T-cell (primary cell): ENCODE data around the gene SNF8. TPM values are rescaled to one million over a fixed set of nuclear protein-coding genes. Genes with fewer than 3 reads are reported as not detected.

Source experiments
- ATAC-seq, 4 experiments: fragments of 200-7000 bp in 3 of 4; fragments of 150-1000 bp in 1 of 4; cut with Tn5 transposase; replicated peaks in 1 of 4; 1 replicate in 3 of 4; 2 replicates in 1 of 4; pipeline ENCODE4 v1.10.0; 2021; ENCODE audit warnings: moderate library complexity in 3 of 4, mild to moderate bottlenecking in 2 of 4, moderate number of reproducible peaks in 1 of 4
- CTCF ChIA-PET, 2 donors: fragments of 300-600 bp; sonication (Branson Sonifier 250); formaldehyde crosslinking; loops; one replicate each; lab custom pipeline; 2022; ENCODE audit warnings: antibody characterized with exemption in 2 of 2; lab: Charles Lee
- POLR2A ChIA-PET, 2 donors: fragments of 300-600 bp; sonication (Branson Sonifier 250); formaldehyde crosslinking; loops; one replicate each; lab custom pipeline; 2022; ENCODE audit warnings: antibody characterized with exemption in 2 of 2; lab: Charles Lee
- DNase-seq, 35 experiments: peaks; one replicate each; pipeline versions ENCODE4 v3.0.0 to v3.0.0-alpha.2; 2013 to 2023
- H3K27ac ChIP-seq: one replicate; pipeline ENCODE4 v1.5.1; 2013; ENCODE audit warnings: low read length
- H3K27me3 ChIP-seq, 2 experiments: replicated peaks in 1 of 2; 1 replicate in 1 of 2; 2 replicates in 1 of 2; pipeline versions ENCODE4 v1.6.1 to v1.7.0; 2013; ENCODE audit warnings: low read length in 1 of 2, mixed read lengths in 1 of 2; ENCODE audit not compliant: control insufficient read depth in 2 of 2, insufficient read depth in 2 of 2; ENCODE audit errors: extremely low read depth in 1 of 2
- H3K36me3 ChIP-seq, 2 donors: 1 replicate in 1 of 2; 2 replicates in 1 of 2; pipeline versions ENCODE4 v1.6.1 to v1.7.0; 2013; ENCODE audit warnings: low read length in 1 of 2; ENCODE audit not compliant: control insufficient read depth in 2 of 2, insufficient read depth in 1 of 2; ENCODE audit errors: extremely low read depth in 1 of 2
- H3K4me1 ChIP-seq, 2 experiments: 1 replicate in 1 of 2; 2 replicates in 1 of 2; pipeline versions ENCODE4 v1.6.1 to v1.7.0; 2013; ENCODE audit warnings: low read length in 2 of 2, mixed read lengths in 1 of 2; ENCODE audit not compliant: insufficient read depth in 2 of 2, control insufficient read depth in 1 of 2; ENCODE audit errors: extremely low read depth in 1 of 2
- H3K4me3 ChIP-seq, 2 donors: 1 replicate in 1 of 2; 2 replicates in 1 of 2; pipeline versions ENCODE4 v1.5.1 to v1.7.0; 2013; ENCODE audit warnings: mild to moderate bottlenecking in 2 of 2, low read length in 1 of 2, moderate library complexity in 1 of 2; ENCODE audit not compliant: control insufficient read depth in 1 of 2; ENCODE audit errors: extremely low read depth in 1 of 2
- H3K9me3 ChIP-seq: 2 replicates; pipeline ENCODE4 v1.7.0; 2013
- H3K27ac Mint-ChIP-seq, 2 donors: one replicate each; pipeline ENCODE4 v1.8.0; 2020 to 2021; ENCODE audit warnings: mild to moderate bottlenecking in 2 of 2, mixed read lengths in 2 of 2
- H3K27me3 Mint-ChIP-seq, 2 donors: one replicate each; pipeline ENCODE4 v1.8.0; 2021 to 2022; ENCODE audit warnings: mixed read lengths in 2 of 2
- H3K36me3 Mint-ChIP-seq: one replicate; pipeline ENCODE4 v1.8.0; 2021; ENCODE audit warnings: mixed read lengths
- H3K4me1 Mint-ChIP-seq, 3 donors: one replicate each; pipeline ENCODE4 v1.8.0; 2020 to 2022; ENCODE audit warnings: mixed read lengths in 3 of 3, mild to moderate bottlenecking in 1 of 3
- H3K4me3 Mint-ChIP-seq, 3 donors: one replicate each; pipeline ENCODE4 v1.8.0; 2020 to 2022; ENCODE audit warnings: mild to moderate bottlenecking in 3 of 3, mixed read lengths in 3 of 3, moderate library complexity in 3 of 3
- H3K9me3 Mint-ChIP-seq, 3 donors: one replicate each; pipeline ENCODE4 v1.8.0; 2020 to 2022; ENCODE audit warnings: mixed read lengths in 3 of 3
- WGBS: methylation state at CpG from one replicate; pipeline ENCODE4 v1.1.5; 2013; ENCODE audit warnings: missing lambda C conversion rate; ENCODE audit not compliant: insufficient coverage; 5-methylcytosine and 5-hydroxymethylcytosine counted together
- total RNA-seq, 35 experiments: library from RNA in 6 of 35; stranded (reverse) in 6 of 35; fragments of 120-200 nt in 1 of 35; gene quantifications; one replicate each; pipeline versions ENCODE4 v1.2.1 to v1.2.4 and lab custom pipeline; 2013 to 2026

SNF8 gene
- total RNA-seq, 5 donors from 2014 or later (not counting 1 experiment from before 2014, with no cell fraction given) = 55.6 to 71.7 (median 65.3) TPM

DNA sequence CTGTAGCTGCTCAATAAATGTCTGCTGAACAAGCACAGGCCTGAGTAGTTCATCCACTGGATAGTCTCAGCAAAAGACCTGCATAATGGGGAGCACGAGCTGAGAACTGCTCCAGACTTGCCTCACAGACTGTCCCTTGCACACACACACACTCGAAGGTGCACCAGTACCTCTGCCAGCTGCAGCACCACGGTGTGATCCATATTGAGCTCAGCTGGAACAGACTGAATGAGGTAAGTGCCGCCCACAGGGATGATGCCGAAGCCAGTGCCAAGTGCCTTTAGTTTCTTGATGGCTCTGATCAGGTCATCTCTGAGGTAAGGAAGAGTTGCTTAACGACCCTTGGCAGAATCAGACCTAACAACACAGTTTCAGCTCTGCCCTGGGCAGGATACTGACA, 11.6 kb downstream of the SNF8 start:
- ChIA-PET CTCF (no interaction called here), POLR2A (no interaction called here)
- no peaks in the 10 kb centered on the region for H3K27me3 ChIP-seq
- 89% methylated on average over 3 of the region's 6 CpGs for WGBS
- no peak overlapping the region for H3K4me3 ChIP-seq
- ATAC-seq (no peak), DNase-seq (no peak)
- H3K9me3 Mint-ChIP-seq = no peaks in the 10 kb centered on the region
- peaks cover 16 to 85% of the 10 kb centered on the region in 2 donors for H3K36me3 ChIP-seq
- no peaks in the 10 kb centered on the region for H3K4me1 ChIP-seq
- no peak overlapping the region for H3K4me3 Mint-ChIP-seq
- H3K27ac ChIP-seq = no peak overlapping the region
- H3K4me1 Mint-ChIP-seq = no peaks in the 10 kb centered on the region
- H3K27me3 Mint-ChIP-seq = no peaks in the 10 kb centered on the region
- H3K36me3 Mint-ChIP-seq = peaks cover 48% of the 10 kb centered on the region
- no peaks in the 10 kb centered on the region for H3K9me3 ChIP-seq
- H3K27ac Mint-ChIP-seq = no peak overlapping the region

DNA sequence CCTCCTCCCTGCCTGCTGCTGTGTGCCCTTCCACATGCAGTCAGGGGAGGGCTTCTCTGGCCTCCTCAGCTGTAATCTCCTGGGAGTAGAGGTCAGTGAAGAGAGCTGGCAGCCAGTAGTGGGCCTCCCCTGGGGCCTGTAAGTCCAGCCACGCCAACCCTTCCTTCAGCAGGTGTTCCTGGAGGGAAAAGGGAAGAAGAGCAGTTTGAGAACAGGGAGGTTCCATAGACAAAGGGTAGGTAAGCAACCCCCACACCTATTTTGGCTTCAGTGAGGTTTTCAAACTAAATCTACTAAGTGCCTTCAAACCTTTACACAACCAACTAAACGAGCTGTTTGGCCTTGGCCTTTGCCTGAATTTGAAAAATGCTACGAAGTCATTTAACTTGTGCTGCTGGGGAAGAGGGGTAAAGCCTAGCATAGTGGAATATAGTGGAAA, 14.2 kb downstream of the SNF8 start:
- ATAC-seq = no peak
- WGBS = no CpG with 5 or more reads among the region's 3 CpGs
- no peaks in the 10 kb centered on the region for H3K27me3 ChIP-seq
- H3K9me3 ChIP-seq = no peaks in the 10 kb centered on the region
- H3K4me3 Mint-ChIP-seq = no peak overlapping the region
- ChIA-PET CTCF (interaction anchor here in 1 of 2 donors (0.6 kb wide), 1 partner anchor 1162 kb away, joined by 3 read pairs; no protein-coding TSS in a partner anchor), POLR2A (no interaction called here)
- peaks cover 21 to 89% of the 10 kb centered on the region in 2 donors for H3K36me3 ChIP-seq
- peaks cover 45% of the 10 kb centered on the region for H3K36me3 Mint-ChIP-seq
- H3K4me3 ChIP-seq = no peak overlapping the region
- DNase-seq = no peak
- H3K27ac Mint-ChIP-seq = no peak overlapping the region
- no peaks in the 10 kb centered on the region for H3K4me1 ChIP-seq
- H3K27me3 Mint-ChIP-seq = no peaks in the 10 kb centered on the region
- H3K27ac ChIP-seq = no peak overlapping the region
- H3K9me3 Mint-ChIP-seq = no peaks in the 10 kb centered on the region
- H3K4me1 Mint-ChIP-seq = peaks cover 0 to 3% (median 2%) of the 10 kb centered on the region in 3 donors

DNA sequence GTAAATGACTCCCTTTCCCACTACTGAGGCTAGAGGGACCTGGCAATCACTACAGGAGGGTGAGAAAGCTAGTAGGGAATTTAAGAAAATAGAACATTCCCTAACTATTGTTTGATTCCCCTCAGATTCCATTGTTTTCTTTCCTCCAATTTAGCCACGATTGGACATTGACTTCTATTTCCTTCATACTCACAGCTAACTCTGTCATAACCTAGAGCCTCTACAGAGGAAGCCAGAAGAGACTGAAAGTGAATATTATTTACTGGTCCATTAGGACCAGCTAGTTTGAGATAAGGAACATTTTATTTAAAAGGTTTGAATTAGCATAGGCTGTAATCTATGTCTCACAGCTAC, 14.9 kb downstream of the SNF8 start:
- Mint-ChIP-seq H3K27me3 (no peaks in the 10 kb centered on the region), H3K36me3 (peaks cover 47% of the 10 kb centered on the region), H3K4me1 (peaks cover 0 to 5% (median 2%) of the 10 kb centered on the region in 3 donors), H3K27ac (no peak overlapping the region), H3K9me3 (no peaks in the 10 kb centered on the region), H3K4me3 (no peak overlapping the region)
- no peaks in the 10 kb centered on the region for H3K4me1 ChIP-seq
- no peaks in the 10 kb centered on the region for H3K9me3 ChIP-seq
- H3K4me3 ChIP-seq = no peak overlapping the region
- no peaks in the 10 kb centered on the region for H3K27me3 ChIP-seq
- POLR2A ChIA-PET = interaction anchor here in 1 of 2 donors (0.6 kb wide), 1 partner anchor 91 kb away, joined by 6 read pairs; no protein-coding TSS in a partner anchor
- CTCF ChIA-PET = no interaction called here
- ATAC-seq (no peak), DNase-seq (no peak)
- H3K36me3 ChIP-seq = peaks cover 22 to 94% of the 10 kb centered on the region in 2 donors
- WGBS = no CpG with 5 or more reads among the region's 1 CpG
- H3K27ac ChIP-seq = no peak overlapping the region

DNA sequence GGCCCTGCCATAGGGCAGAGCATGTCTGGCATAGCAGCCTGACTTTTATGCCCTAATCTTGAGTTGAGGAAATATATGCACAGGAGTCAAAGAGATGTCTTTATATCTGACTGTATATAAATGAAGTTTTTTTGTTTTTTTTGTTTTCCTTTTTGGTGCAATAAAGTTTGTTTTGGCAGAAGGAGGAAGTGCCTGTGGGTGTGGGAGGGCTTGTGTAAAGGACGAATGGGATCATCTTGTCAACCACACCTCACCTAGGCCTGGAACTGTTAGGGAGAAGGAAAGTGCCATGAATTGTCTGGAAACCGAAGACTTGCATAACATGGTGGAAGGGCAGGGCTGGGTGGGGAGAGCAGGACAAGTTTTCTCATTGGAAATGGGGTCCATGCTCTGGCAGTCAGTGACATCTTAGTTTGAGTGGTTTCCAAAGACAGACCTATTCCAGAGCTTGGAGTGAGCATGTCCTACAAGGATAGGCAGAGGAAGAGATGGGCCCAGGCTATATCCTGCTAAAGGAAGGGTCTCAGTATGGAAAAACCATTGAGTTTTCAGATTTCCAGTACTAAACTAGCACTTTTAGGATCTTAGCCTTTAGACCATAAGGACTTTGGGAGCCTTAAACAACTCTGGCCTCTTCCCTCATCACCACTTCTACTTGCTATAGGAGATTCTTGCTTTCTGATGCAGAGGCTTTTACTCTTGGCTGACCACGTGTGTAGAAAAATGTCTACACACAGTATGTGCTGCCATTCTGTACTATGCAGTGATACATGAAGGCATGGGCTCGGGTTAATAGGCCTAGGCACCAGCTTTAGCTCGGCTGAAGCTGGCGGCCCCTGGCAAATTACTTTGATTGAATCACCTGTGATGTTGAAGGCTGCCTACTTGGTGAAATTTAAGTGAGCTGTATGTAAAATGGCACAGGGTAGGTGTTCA, 15.5 kb downstream of the SNF8 start:
- ChIA-PET CTCF (interaction anchor here in 1 of 2 donors (0.6 kb wide), 1 partner anchor 58 kb away, joined by 4 read pairs; no protein-coding TSS in a partner anchor), POLR2A (no interaction called here)
- whole genome bisulfite sequencing = no CpG with 5 or more reads among the region's 6 CpGs
- Histone ChIP-seq H3K36me3 (peaks cover 25 to 95% of the 10 kb centered on the region in 2 donors), H3K4me1 (no peaks in the 10 kb centered on the region), H3K27ac (no peak overlapping the region), H3K4me3 (no peak overlapping the region), H3K9me3 (no peaks in the 10 kb centered on the region), H3K27me3 (no peaks in the 10 kb centered on the region)
- ATAC-seq (no peak), DNase-seq (no peak)
- Mint-ChIP-seq H3K27ac (peak overlapping the region; percentile 58 to 73), H3K36me3 (peaks cover 44% of the 10 kb centered on the region), H3K4me3 (no peak overlapping the region), H3K4me1 (peaks cover 0 to 5% (median 2%) of the 10 kb centered on the region in 3 donors), H3K27me3 (no peaks in the 10 kb centered on the region), H3K9me3 (no peaks in the 10 kb centered on the region)

DNA sequence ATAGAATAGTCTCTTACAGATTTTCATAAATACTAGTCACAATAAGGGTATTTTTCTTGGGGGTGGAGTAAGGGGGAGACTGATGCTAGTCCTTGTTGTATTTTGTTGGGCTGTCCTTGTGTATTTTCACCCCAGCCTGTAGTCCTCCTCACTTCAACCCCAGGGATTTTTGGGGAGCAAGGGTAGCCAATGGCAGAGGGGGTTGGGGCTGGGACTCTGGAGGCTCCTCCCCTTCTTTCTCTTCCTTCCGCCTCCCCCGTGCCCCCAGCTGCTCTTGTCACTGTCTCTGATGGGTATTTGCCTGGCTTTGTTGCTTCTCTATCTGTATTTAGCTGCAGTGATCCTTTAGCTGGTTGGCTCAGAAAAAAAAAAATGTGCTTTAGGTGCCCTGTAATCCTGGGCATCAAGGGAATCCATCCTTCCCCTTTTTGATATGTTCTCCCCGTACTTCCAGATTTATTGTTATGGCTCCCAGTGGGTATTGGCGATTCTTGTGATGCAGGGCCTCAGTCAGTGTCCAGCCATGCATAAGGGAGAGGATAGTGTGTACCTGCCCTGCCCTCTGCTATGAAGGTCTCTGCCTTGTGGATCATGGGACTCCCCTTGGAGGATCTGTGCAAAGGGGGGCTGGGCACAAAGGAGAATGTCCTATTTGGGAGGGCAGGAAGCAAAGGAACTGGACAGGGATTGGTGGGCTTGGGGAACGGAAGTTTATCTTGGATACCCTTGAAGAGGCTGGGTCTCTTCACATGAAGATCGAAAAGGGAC, 16.5 kb downstream of the SNF8 start:
- Histone ChIP-seq H3K27me3 (no peaks in the 10 kb centered on the region), H3K36me3 (peaks cover 25 to 94% of the 10 kb centered on the region in 2 donors), H3K9me3 (no peaks in the 10 kb centered on the region), H3K4me3 (no peak overlapping the region), H3K27ac (no peak overlapping the region), H3K4me1 (no peaks in the 10 kb centered on the region)
- ChIA-PET CTCF (no interaction called here), POLR2A (no interaction called here)
- 91% methylated on average over 1 of the region's 6 CpGs for WGBS
- no peak overlapping the region for H3K4me3 Mint-ChIP-seq
- ATAC-seq (no peak), DNase-seq (no peak)
- peaks cover 44% of the 10 kb centered on the region for H3K36me3 Mint-ChIP-seq
- H3K4me1 Mint-ChIP-seq = peaks cover 0 to 5% (median 2%) of the 10 kb centered on the region in 3 donors
- no peaks in the 10 kb centered on the region for H3K27me3 Mint-ChIP-seq
- no peaks in the 10 kb centered on the region for H3K9me3 Mint-ChIP-seq
- no peak overlapping the region for H3K27ac Mint-ChIP-seq

DNA sequence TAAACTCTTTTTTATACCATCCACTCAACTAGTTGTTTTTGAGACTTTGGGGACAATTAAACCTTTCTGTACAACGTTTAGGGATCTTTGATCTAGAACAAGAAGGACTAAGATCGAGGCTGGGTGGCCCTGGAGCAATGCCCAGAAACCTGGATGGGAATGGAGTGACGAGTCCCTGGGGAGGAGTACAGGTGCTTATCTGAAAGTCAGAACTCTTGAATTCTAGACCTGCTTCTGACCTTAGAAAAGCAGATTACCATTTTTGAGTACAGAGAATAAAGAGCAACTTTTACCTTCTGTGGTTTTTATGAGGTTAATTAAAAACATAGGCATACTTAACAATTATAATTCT, 18.7 kb downstream of the SNF8 start:
- POLR2A ChIA-PET = interaction anchor here in 1 of 2 donors (0.6 kb wide), 1 partner anchor 12 kb away, joined by 4 read pairs; no protein-coding TSS in a partner anchor
- CTCF ChIA-PET = no interaction called here
- peaks cover 29 to 93% of the 10 kb centered on the region in 2 donors for H3K36me3 ChIP-seq
- Mint-ChIP-seq H3K4me3 (no peak overlapping the region), H3K27ac (peak overlapping the region in 1 of 2 donors; percentile 14), H3K4me1 (peaks cover 0 to 8% (median 2%) of the 10 kb centered on the region in 3 donors), H3K36me3 (peaks cover 41% of the 10 kb centered on the region), H3K9me3 (no peaks in the 10 kb centered on the region), H3K27me3 (no peaks in the 10 kb centered on the region)
- no peaks in the 10 kb centered on the region for H3K4me1 ChIP-seq
- WGBS = no CpG with 5 or more reads among the region's 3 CpGs
- no peaks in the 10 kb centered on the region for H3K27me3 ChIP-seq
- DNase-seq (no peak), ATAC-seq (no peak)
- H3K27ac ChIP-seq = no peak overlapping the region
- no peaks in the 10 kb centered on the region for H3K9me3 ChIP-seq
- H3K4me3 ChIP-seq = no peak overlapping the region
